T-helper 17 cell (primary cell): ENCODE results near the gene SH3RF2. TPM values are rescaled to one million over a fixed set of nuclear protein-coding genes. Genes with fewer than 3 reads are reported as not detected.
"Not testable (repeated sequence)": the region's sequence is repeated elsewhere in the genome, so short reads cannot be mapped to it uniquely, and the experiment has no call there.

Experiments
- ATAC-seq: fragments of 150-1000 bp; cut with Tn5 transposase; 2 replicates; pipeline ENCODE4 v1.10.0; 2021; ENCODE audit warnings: mild to moderate bottlenecking, moderate library complexity
- DNase-seq, 3 donors: peaks; one replicate each; pipeline versions ENCODE4 v3.0.0 to v3.0.0-alpha.2; 2020 to 2021
- H3K9me3 ChIP-seq: one replicate; pipeline ENCODE4 v1.7.0; 2013; ENCODE audit warnings: low read length, mild to moderate bottlenecking; ENCODE audit not compliant: control insufficient read depth, poor library complexity, severe bottlenecking
- H3K27ac Mint-ChIP-seq: one replicate; pipeline ENCODE4 v1.8.0; 2022; ENCODE audit warnings: mild to moderate bottlenecking, moderate library complexity, mixed read lengths
- H3K27me3 Mint-ChIP-seq: one replicate; pipeline ENCODE4 v1.8.0; 2022; ENCODE audit warnings: mixed read lengths
- H3K36me3 Mint-ChIP-seq: one replicate; pipeline ENCODE4 v1.8.0; 2022; ENCODE audit warnings: low read depth, mixed read lengths
- H3K4me1 Mint-ChIP-seq: one replicate; pipeline ENCODE4 v1.8.0; 2022; ENCODE audit warnings: mild to moderate bottlenecking, mixed read lengths
- H3K4me3 Mint-ChIP-seq: one replicate; pipeline ENCODE4 v1.8.0; 2022; ENCODE audit warnings: mild to moderate bottlenecking, moderate library complexity, mixed read lengths
- total RNA-seq, 4 donors: library from RNA in 2 of 4; stranded (reverse) in 2 of 4; gene quantifications; one replicate each; pipeline ENCODE4 v1.2.3 and lab custom pipeline; 2022 to 2026

Gene SH3RF2
- total RNA-seq, 2 donors from 2014 or later = 0.60 TPM; not detected in 1

DNA sequence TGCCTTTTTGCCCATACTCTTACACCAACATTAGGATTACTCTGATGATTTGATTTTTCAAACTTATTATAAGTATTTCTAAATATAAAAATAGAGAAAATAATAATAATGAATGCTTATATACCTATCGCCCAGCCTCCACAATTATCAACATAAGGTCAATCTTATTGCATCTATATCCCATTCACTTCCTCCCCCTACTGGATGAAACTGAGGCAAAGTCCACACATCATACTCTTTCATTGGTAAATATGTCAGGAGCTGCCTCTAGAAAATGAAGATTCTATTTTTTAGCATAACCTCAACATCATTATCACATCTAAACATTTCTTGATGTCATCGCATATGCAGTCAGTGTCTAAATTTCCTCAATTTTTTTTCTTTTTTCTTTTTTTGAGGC, 44.3 kb downstream of the SH3RF2 start:
- DNase-seq = no peak
- Mint-ChIP-seq H3K4me1 (no peaks in the 10 kb centered on the region), H3K27ac (no peak overlapping the region), H3K36me3 (no peaks in the 10 kb centered on the region), H3K27me3 (peaks cover 11% of the 10 kb centered on the region), H3K4me3 (no peak overlapping the region)
- H3K9me3 ChIP-seq = no peaks in the 10 kb centered on the region
- ATAC-seq = no peak

DNA sequence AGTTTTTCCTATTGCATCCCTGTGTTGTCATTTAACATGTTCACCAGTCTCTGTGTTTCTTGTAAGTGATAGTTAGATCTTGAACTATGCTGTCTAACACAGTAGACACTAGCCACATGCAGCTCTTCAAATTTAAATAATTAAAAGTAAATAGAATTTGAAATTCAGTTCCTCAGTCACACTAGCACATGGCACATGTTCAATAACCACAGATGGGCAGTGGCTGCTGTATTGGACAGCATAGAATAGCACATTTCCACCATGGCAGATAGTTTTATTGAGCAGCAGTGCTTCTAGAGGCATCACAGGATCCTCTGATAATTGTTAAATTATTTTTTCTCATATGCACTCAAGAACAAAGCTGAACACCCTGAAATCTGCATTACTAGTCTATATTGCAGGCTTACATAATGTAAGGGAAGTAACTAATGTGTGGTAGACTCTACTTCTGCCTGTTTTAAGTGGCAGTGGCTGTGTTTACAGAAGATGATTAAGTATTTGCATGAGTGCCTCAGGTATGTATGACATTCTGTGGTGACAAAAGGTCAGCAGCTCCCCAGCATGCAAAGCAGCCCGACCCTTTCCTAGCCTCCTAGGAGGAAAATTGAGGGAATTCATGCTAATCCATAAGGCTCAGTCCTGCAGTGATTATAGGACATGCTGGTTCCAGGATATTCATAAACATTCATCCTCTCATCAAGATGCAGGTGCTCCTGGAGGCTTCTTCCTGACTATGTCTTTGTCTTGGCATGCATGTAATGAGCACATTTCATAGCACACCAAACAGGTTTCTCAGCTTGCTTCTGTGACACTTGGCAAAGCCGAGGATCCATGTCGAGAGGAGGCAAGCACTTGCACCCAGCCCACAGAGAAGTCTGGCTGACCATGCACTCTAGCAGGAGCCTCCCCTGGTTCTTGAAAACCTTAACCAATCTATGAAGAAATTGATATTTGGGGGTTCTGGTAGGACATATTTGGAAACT, 45.5 kb downstream of the SH3RF2 start:
- Mint-ChIP-seq H3K4me1 (no peaks in the 10 kb centered on the region), H3K4me3 (no peak overlapping the region), H3K27me3 (peaks cover 7% of the 10 kb centered on the region), H3K36me3 (no peaks in the 10 kb centered on the region), H3K27ac (no peak overlapping the region)
- no peak for DNase-seq
- no peak for ATAC-seq
- H3K9me3 ChIP-seq = no peaks in the 10 kb centered on the region

GRCh38 chr5:145982572-145983318, 46.4 kb downstream of the SH3RF2 start:
- DNase-seq (no peak), ATAC-seq (no peak)
- Mint-ChIP-seq H3K27ac (no peak overlapping the region), H3K36me3 (no peaks in the 10 kb centered on the region), H3K4me1 (no peaks in the 10 kb centered on the region), H3K27me3 (peaks cover 11% of the 10 kb centered on the region), H3K4me3 (no peak overlapping the region)
- no peaks in the 10 kb centered on the region for H3K9me3 ChIP-seq

GRCh38 chr5:145983446-145983845, 47.1 kb downstream of the SH3RF2 start:
- no peaks in the 10 kb centered on the region for H3K9me3 ChIP-seq
- ATAC-seq (no peak), DNase-seq (no peak)
- Mint-ChIP-seq H3K27ac (no peak overlapping the region), H3K4me3 (no peak overlapping the region), H3K27me3 (peaks cover 13% of the 10 kb centered on the region), H3K36me3 (no peaks in the 10 kb centered on the region), H3K4me1 (no peaks in the 10 kb centered on the region)

DNA sequence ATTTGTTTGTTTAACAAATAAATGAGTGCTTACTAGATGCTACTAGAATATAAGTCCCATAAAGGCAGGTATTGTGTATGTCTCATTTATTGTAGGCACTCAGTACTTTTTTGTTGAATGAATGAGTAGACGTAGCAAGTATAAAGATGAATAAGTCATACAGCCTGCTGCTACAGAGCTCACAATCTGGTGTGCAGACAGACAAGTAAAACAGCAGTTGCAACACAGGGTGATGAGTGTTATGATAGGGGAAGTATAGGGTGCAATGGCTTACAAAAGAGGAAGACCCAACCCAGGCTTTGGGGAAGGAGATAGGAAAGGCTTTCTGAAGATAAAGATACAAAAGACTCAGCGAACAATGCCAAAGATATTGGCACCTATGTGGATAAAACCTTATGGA, 47.7 kb downstream of the SH3RF2 start:
- Mint-ChIP-seq H3K27ac (no peak overlapping the region), H3K36me3 (no peaks in the 10 kb centered on the region), H3K4me3 (no peak overlapping the region), H3K4me1 (no peaks in the 10 kb centered on the region), H3K27me3 (peaks cover 13% of the 10 kb centered on the region)
- no peak for DNase-seq
- peak; percentile 39 for ATAC-seq
- no peaks in the 10 kb centered on the region for H3K9me3 ChIP-seq

- Mint-ChIP-seq H3K27me3 (peaks cover 10% of the 10 kb centered on the region), H3K4me1 (no peaks in the 10 kb centered on the region), H3K36me3 (no peaks in the 10 kb centered on the region), H3K4me3 (no peak overlapping the region), H3K27ac (no peak overlapping the region)
- ATAC-seq = no peak
- DNase-seq = no peak
- H3K9me3 ChIP-seq = no peaks in the 10 kb centered on the region
These were observed 51.5 kb downstream of the SH3RF2 start for GRCh38 chr5:145987856-145988255.

DNA sequence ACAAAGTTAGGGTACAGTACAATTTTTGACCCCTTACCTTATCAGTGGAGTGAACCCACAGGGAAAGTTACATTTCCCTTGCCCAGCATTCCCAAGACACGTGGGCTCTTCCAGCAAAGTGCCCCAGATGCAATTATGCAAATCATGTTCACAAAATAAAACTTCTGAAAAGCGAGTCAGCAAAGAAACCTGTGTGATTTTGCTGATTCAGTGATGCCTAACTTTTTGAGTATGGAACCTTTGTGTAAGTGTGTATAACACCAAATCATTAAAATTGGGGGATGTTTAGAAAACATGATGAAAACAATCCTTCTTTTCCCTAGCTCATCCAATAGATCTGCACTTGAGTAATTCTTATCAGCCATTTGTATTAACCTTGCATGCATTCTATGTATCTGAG, 52.6 kb downstream of the SH3RF2 start:
- no peaks in the 10 kb centered on the region for H3K9me3 ChIP-seq
- Mint-ChIP-seq H3K4me1 (no peaks in the 10 kb centered on the region), H3K36me3 (no peaks in the 10 kb centered on the region), H3K27ac (no peak overlapping the region), H3K27me3 (peaks cover 10% of the 10 kb centered on the region), H3K4me3 (no peak overlapping the region)
- ATAC-seq (no peak), DNase-seq (no peak)

- Mint-ChIP-seq H3K4me1 (no peaks in the 10 kb centered on the region), H3K27ac (no peak overlapping the region), H3K27me3 (peaks cover 10% of the 10 kb centered on the region), H3K4me3 (no peak overlapping the region), H3K36me3 (no peaks in the 10 kb centered on the region)
- ATAC-seq = no peak
- DNase-seq = no peak
- H3K9me3 ChIP-seq = no peaks in the 10 kb centered on the region
These were observed 53.0 kb downstream of the SH3RF2 start for GRCh38 chr5:145989428-145989827.

DNA sequence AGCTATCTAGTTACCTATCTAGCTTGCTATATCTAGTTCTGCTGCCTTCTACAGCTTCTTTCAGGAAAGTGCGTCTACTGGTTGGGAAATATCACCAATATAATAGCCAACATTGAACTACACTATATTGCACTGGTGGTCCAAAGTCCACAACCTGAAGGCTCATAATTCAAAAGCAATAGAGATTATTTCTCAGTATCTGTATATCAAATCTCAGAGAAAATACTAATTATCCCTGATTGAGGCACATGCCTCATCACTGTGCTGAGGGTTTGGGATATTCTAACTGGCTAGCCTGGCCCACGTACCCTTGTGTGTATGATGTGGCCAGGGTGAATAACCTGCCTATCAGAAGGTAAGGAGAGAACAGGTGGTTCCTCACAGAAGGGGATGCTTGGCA, 53.8 kb downstream of the SH3RF2 start:
- H3K4me3 Mint-ChIP-seq = no peak overlapping the region

GRCh38 chr5:145991044-145991575, 54.7 kb downstream of the SH3RF2 start:
- Mint-ChIP-seq H3K27ac (no peak overlapping the region), H3K4me1 (no peaks in the 10 kb centered on the region)
- DNase-seq = no peak

More for the DNA sequence above, 53.8 kb downstream of the SH3RF2 start:
- Mint-ChIP-seq H3K4me1 (no peaks in the 10 kb centered on the region), H3K27ac (no peak overlapping the region), H3K27me3 (peaks cover 10% of the 10 kb centered on the region), H3K36me3 (no peaks in the 10 kb centered on the region)
- H3K9me3 ChIP-seq = no peaks in the 10 kb centered on the region
- DNase-seq (no peak), ATAC-seq (no peak)

DNA sequence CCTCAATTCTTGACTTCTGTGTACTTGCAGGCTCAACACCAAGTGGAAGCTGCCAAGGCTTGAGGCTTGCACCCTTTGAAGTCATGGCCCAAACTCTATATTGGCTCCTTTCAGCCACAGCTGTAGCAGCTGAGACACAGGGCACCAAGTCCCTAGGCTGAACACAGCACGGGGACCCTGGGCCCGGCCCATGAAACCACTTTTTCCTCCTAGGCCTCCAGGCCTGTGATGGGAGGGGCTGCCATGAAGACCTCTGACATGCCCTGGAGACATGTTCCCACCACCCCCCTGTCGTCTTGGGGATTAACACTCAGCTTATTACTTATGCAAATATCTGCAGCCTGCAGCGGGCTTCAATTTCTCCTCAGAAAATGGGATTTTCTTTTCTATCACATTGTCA, 57.2 kb downstream of the SH3RF2 start:
- not testable (repeated sequence) for H3K4me1 Mint-ChIP-seq, DNase-seq, H3K27ac Mint-ChIP-seq, H3K4me3 Mint-ChIP-seq, H3K36me3 Mint-ChIP-seq, ATAC-seq, H3K9me3 ChIP-seq
- peaks cover 20% of the 10 kb centered on the region for H3K27me3 Mint-ChIP-seq

More at GRCh38 chr5:145991044-145991575, 54.7 kb downstream of the SH3RF2 start:
- no peak overlapping the region for H3K4me3 Mint-ChIP-seq
- peaks cover 14% of the 10 kb centered on the region for H3K27me3 Mint-ChIP-seq
- H3K9me3 ChIP-seq = no peaks in the 10 kb centered on the region
- ATAC-seq = no peak
- no peaks in the 10 kb centered on the region for H3K36me3 Mint-ChIP-seq

DNA sequence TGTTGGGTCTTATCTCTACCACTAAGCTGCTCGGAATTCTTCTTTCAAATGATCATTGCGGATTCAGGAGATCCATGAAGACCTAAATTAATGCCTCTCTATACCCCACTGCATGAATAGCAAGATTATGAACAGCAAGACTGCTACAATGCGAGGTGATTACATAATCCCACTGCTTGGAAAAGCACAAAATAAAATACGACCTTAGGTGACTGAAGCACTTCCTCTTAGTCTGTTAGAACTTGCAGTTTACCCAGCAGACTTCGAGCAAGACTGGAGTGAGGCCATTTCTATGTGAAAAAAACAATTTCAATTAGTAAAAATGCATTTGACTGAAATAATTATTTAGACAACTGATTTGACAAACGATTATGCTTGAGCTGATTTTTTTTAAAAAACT, 59.8 kb downstream of the SH3RF2 start:
- DNase-seq (no peak), ATAC-seq (no peak)
- H3K4me3 Mint-ChIP-seq = no peak overlapping the region
- no peaks in the 10 kb centered on the region for H3K36me3 Mint-ChIP-seq
- H3K4me1 Mint-ChIP-seq = no peaks in the 10 kb centered on the region
- H3K9me3 ChIP-seq = no peaks in the 10 kb centered on the region
- peaks cover 21% of the 10 kb centered on the region for H3K27me3 Mint-ChIP-seq
- H3K27ac Mint-ChIP-seq = no peak overlapping the region

DNA sequence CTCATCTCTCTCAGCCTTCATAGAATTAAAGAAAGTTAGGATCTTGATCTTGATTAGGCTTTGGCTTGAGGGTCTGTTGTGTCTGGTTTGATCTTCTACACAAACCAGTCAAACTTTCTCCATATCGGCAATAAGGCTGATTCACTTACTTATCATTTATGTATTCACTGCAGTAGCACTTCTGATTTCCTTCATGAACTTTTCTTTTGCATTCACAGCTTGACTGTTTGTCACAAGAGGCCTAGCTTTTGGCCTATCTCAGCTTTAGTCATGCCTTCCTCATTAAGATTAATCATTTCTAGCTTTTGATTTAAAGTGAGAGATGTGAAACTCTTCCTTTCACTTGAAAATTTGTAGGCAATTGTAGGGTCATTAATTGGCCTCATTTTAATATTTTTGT, 62.8 kb downstream of the SH3RF2 start:
- no peak for DNase-seq
- peaks cover 37% of the 10 kb centered on the region for H3K27me3 Mint-ChIP-seq
- no peak overlapping the region for H3K27ac Mint-ChIP-seq
- H3K36me3 Mint-ChIP-seq = no peaks in the 10 kb centered on the region
- no peak for ATAC-seq
- H3K4me1 Mint-ChIP-seq = no peaks in the 10 kb centered on the region
- H3K9me3 ChIP-seq = no peaks in the 10 kb centered on the region
- no peak overlapping the region for H3K4me3 Mint-ChIP-seq
